Panc1 (cell line): Measurements from ENCODE around the gene TP53BP2. TPM values are rescaled to one million over a fixed set of nuclear protein-coding genes. Genes with fewer than 3 reads are reported as not detected.
A peak's percentile ranks its signal among the peaks of the same experiment; 100 is the strongest.

ENCODE experiments used
- ATAC-seq: fragments of 200-7000 bp; cut with Tn5 transposase; 2 replicates; pipeline ENCODE4 v1.9.1; 2020; ENCODE audit warnings: mild to moderate bottlenecking, moderate library complexity
- BruUV-seq: library from RNA; stranded (reverse); fragments of 400-500 nt; replicated peaks from 2 replicates; lab custom pipeline; 2021; lab: Mats Ljungman, UMichigan
- CTCF ChIA-PET: fragments of 300-600 bp; sonication (Branson Sonifier 250); formaldehyde crosslinking; loops from one replicate; lab custom pipeline; 2022; ENCODE audit warnings: antibody characterized with exemption; lab: Charles Lee
- POLR2A ChIA-PET: fragments of 300-600 bp; sonication (Branson Sonifier 250); formaldehyde crosslinking; loops from one replicate; lab custom pipeline; 2022; ENCODE audit warnings: antibody characterized with exemption; lab: Charles Lee
- DNase-seq: peaks from one replicate; pipeline ENCODE4 v3.0.0-alpha.2; 2010; ENCODE audit warnings: low read depth, low spot score
- H3K27ac ChIP-seq: 2 replicates; pipeline ENCODE4 v1.5.1; 2011; ENCODE audit warnings: mild to moderate bottlenecking, low read length, inconsistent platforms
- H3K27me3 ChIP-seq: fragments of 200-500 bp; sonication (Bioruptor generic); 2 replicates; pipeline ENCODE4 v1.6.0; 2014; ENCODE audit warnings: low read length, inconsistent platforms; ENCODE audit not compliant: control insufficient read depth, insufficient read depth
- H3K36me3 ChIP-seq: fragments of 200-500 bp; sonication (Bioruptor generic); 2 replicates; pipeline ENCODE4 v1.5.1; 2014; ENCODE audit warnings: inconsistent platforms, mild to moderate bottlenecking, low read length, moderate library complexity; ENCODE audit not compliant: control insufficient read depth, insufficient read depth
- H3K4me1 ChIP-seq: 2 replicates; pipeline ENCODE4 v1.5.1; 2011; ENCODE audit warnings: inconsistent platforms, mild to moderate bottlenecking, low read length, moderate library complexity; ENCODE audit not compliant: control insufficient read depth, insufficient read depth
- H3K4me3 ChIP-seq, 2 experiments: 2 replicates each; pipeline ENCODE4 v1.5.1; 2011 to 2012; ENCODE audit warnings: low read depth in 2 of 2, low read length in 2 of 2, mild to moderate bottlenecking in 2 of 2, inconsistent platforms in 1 of 2, moderate library complexity in 1 of 2
- H3K9me3 ChIP-seq: fragments of 200-500 bp; sonication (Bioruptor generic); 2 replicates; pipeline ENCODE4 v1.5.1; 2014; ENCODE audit warnings: low read depth, mild to moderate bottlenecking, inconsistent platforms, low read length, moderate library complexity; ENCODE audit not compliant: control insufficient read depth, insufficient read depth
- CTCF ChIP-seq: fragments of 450-650 bp; IDR thresholded peaks from 2 replicates; pipeline ENCODE4 v1.5.1; 2017; ENCODE audit warnings: mild to moderate bottlenecking
- POLR2AphosphoS5 ChIP-seq: IDR thresholded peaks from 2 replicates; pipeline ENCODE4 v1.6.1; 2012; ENCODE audit warnings: mild to moderate bottlenecking, low read depth, low read length, moderate library complexity
- REST ChIP-seq, 2 experiments: IDR thresholded peaks; 2 replicates each; pipeline ENCODE4 v1.6.1; 2011 to 2012; ENCODE audit warnings: low read depth in 2 of 2, control low read depth in 1 of 2, low read length in 1 of 2, mild to moderate bottlenecking in 1 of 2, moderate library complexity in 1 of 2; ENCODE audit not compliant: insufficient read depth in 1 of 2
- SIN3A ChIP-seq: IDR thresholded peaks from 2 replicates; pipeline ENCODE4 v1.6.1; 2012; ENCODE audit warnings: low read depth, mild to moderate bottlenecking, low read length, moderate library complexity, borderline replicate concordance; ENCODE audit not compliant: insufficient read depth
- TCF7L2 ChIP-seq: IDR thresholded peaks from 2 replicates; pipeline ENCODE4 v1.6.1; 2011; ENCODE audit warnings: mild to moderate bottlenecking, low read depth, low read length, inconsistent platforms
- in situ Hi-C: cut with HindIII; loops from 2 replicates; pipeline ENCODE4 v1.10.0; 2016; ENCODE audit warnings: low sequenced_read_pairs, low pct_unique_long_range_greater_than_20kb
- intact Hi-C: fragments of 100-400 bp; cut with micrococcal nuclease; formaldehyde crosslinking; loops from one replicate; pipeline ENCODE4 v1.10.0; 2022; ENCODE audit not compliant: unreplicated experiment
- total RNA-seq: library from RNA; stranded (reverse); gene quantifications from one replicate; pipeline ENCODE4 v1.2.1, GENCODE V29; 2021; ENCODE audit not compliant: unreplicated experiment

The TP53BP2 gene
- total RNA-seq, 1 experiment from 2014 or later = 51.4 TPM

GRCh38 chr1:223824287-223824686 is 21.5 kb downstream of the TP53BP2 start:
- Histone ChIP-seq H3K36me3 (no peaks in the 10 kb centered on the region), H3K27ac (no peak overlapping the region), H3K27me3 (no peaks in the 10 kb centered on the region), H3K4me1 (peaks cover 3% of the 10 kb centered on the region; the same call in 1 of the 2 replicates), H3K4me3 (no peak overlapping the region), H3K9me3 (no peaks in the 10 kb centered on the region)
- ATAC-seq (no peak), DNase-seq (no peak)
- no TSS peak for BruUV-seq
- ChIA-PET POLR2A (no interaction called here), CTCF (no interaction called here)
- in situ Hi-C loops (no loop called here), intact Hi-C loops (no loop called here)
- TF ChIP-seq SIN3A (no peak), CTCF (no peak), REST (IDR thresholded peaks at IDR 0.05; ENCODE audit: insufficient read depth in 1 of 2, low read depth in 2 of 2, low read length in 1 of 2) (no peak), TCF7L2 (no peak), POLR2AphosphoS5 (no peak)

GRCh38 chr1:223820971-223821370 is 24.8 kb downstream of the TP53BP2 start:
- Histone ChIP-seq H3K36me3 (no peaks in the 10 kb centered on the region), H3K4me1 (peaks cover 7% of the 10 kb centered on the region), H3K27me3 (no peaks in the 10 kb centered on the region), H3K4me3 (no peak overlapping the region), H3K27ac (no peak overlapping the region), H3K9me3 (no peaks in the 10 kb centered on the region)
- ATAC-seq (no peak), DNase-seq (no peak)
- in situ Hi-C loops (no loop called here), intact Hi-C loops (no loop called here)
- CTCF ChIA-PET = no interaction called here
- no peak for TF ChIP-seq POLR2AphosphoS5
- POLR2A ChIA-PET = no interaction called here
- no TSS peak for BruUV-seq

- ATAC-seq (no peak), DNase-seq (no peak)
- no peaks in the 10 kb centered on the region for H3K27me3 ChIP-seq
- ChIA-PET CTCF (no interaction called here), POLR2A (interaction anchor here (0.5 to 0.6 kb wide), 2 partner anchors 39 to 364 kb away, joined by 3 to 4 read pairs; no protein-coding TSS in a partner anchor)
- BruUV-seq = no TSS peak
- TF ChIP-seq REST (IDR thresholded peaks at IDR 0.05; ENCODE audit: insufficient read depth in 1 of 2, low read depth in 2 of 2, low read length in 1 of 2) (no peak), CTCF (no peak; the same call in 1 of the 2 replicates), TCF7L2 (no peak), POLR2AphosphoS5 (no peak), SIN3A (no peak)
- H3K4me3 ChIP-seq = no peak overlapping the region
- H3K4me1 ChIP-seq = peaks cover 9% of the 10 kb centered on the region
- no peaks in the 10 kb centered on the region for H3K36me3 ChIP-seq
- intact Hi-C loops (no loop called here), in situ Hi-C loops (no loop called here)
- peak overlapping the region; percentile 49; the same call in 1 of the 2 replicates for H3K27ac ChIP-seq
- no peaks in the 10 kb centered on the region for H3K9me3 ChIP-seq
Measured at GRCh38 chr1:223820515-223820858, 25.3 kb downstream of the TP53BP2 start.
